HepG2 (cell line): ENCODE measurements around the gene TGM1. TPM values are rescaled to one million over a fixed set of nuclear protein-coding genes. Genes with fewer than 3 reads are reported as not detected.

ENCODE experiments used
- ATAC-seq: fragments of 200-7000 bp; cut with Tn5 transposase; 3 replicates; pipeline ENCODE4 v1.9.1; 2020; ENCODE audit warnings: mild to moderate bottlenecking, moderate library complexity
- BruUV-seq: library from RNA; stranded (reverse); fragments of 400-500 nt; replicated peaks from 2 replicates; lab custom pipeline; 2021; lab: Mats Ljungman, UMichigan
- CTCF ChIA-PET: fragments of 300-600 bp; formaldehyde crosslinking; extraction: SDS; loops from one replicate; lab custom pipeline; 2021; ENCODE audit warnings: low total read pairs, inconsistent platforms, low intra/inter-chr PET ratio; lab: Yijun Ruan, JAX
- POLR2A ChIA-PET: fragments of 350-600 bp; sonication (Branson Sonifier 250); formaldehyde crosslinking; loops from one replicate; lab custom pipeline; 2020; ENCODE audit warnings: antibody characterized with exemption, inconsistent platforms; lab: Yijun Ruan, JAX
- DNase-seq: peaks from one replicate; pipeline ENCODE4 v3.0.0-alpha.2; 2015; ENCODE audit warnings: low spot score
- FAIRE-seq: peaks from 3 replicates; lab custom pipeline; 2011; peaks lifted over from hg19 to GRCh38; lab: Jason Lieb, UNC
- H2AFZ ChIP-seq: one replicate; pipeline ENCODE4 v1.6.1; 2011; ENCODE audit warnings: low read length, inconsistent platforms
- H3K27ac ChIP-seq: fragments of 300-600 bp; 3 replicates; pipeline ENCODE4 v1.8.0; 2011; ENCODE audit warnings: mixed run types, mild to moderate bottlenecking, mixed read lengths, low read length, inconsistent platforms; ENCODE audit not compliant: insufficient read depth; ENCODE audit errors: extremely low read length
- H3K27me3 ChIP-seq, 2 experiments: fragments of 200-600 bp in 1 of 2; 2 replicates in 1 of 2; 3 replicates in 1 of 2; pipeline versions ENCODE4 v1.6.0 to v1.8.0; 2011; ENCODE audit warnings: low read length in 2 of 2, mild to moderate bottlenecking in 2 of 2, moderate library complexity in 2 of 2, inconsistent platforms in 1 of 2; ENCODE audit not compliant: insufficient read depth in 2 of 2, control insufficient read depth in 1 of 2
- H3K36me3 ChIP-seq, 2 experiments: fragments of 200-600 bp in 1 of 2; replicated peaks in 1 of 2; 2 replicates in 1 of 2; 3 replicates in 1 of 2; pipeline versions ENCODE4 v1.5.1 to v1.8.0; 2011; ENCODE audit warnings: low read length in 2 of 2, inconsistent platforms in 1 of 2; ENCODE audit not compliant: insufficient read depth in 2 of 2, control insufficient read depth in 1 of 2
- H3K4me1 ChIP-seq: 2 replicates; pipeline ENCODE4 v1.5.1; 2012; ENCODE audit warnings: low read length, inconsistent platforms; ENCODE audit not compliant: insufficient read depth
- H3K4me2 ChIP-seq: 2 replicates; pipeline ENCODE4 v1.6.0; 2011; ENCODE audit warnings: low read depth, low read length, inconsistent platforms
- H3K4me3 ChIP-seq, 3 experiments: fragments of 200-600 bp in 1 of 3; sonication (generic), shearing (Covaris generic) in 1 of 3; replicated peaks in 1 of 3; 2 replicates each; pipeline ENCODE4 v1.5.1; 2011 to 2016; ENCODE audit warnings: low read length in 3 of 3, inconsistent platforms in 2 of 3, low read depth in 2 of 3, mild to moderate bottlenecking in 2 of 3, control low read depth in 1 of 3, mixed read lengths in 1 of 3; ENCODE audit not compliant: insufficient read depth in 1 of 3
- H3K79me2 ChIP-seq: one replicate; pipeline ENCODE4 v1.6.1; 2011; ENCODE audit warnings: low read length, inconsistent platforms; ENCODE audit not compliant: insufficient read depth
- H3K9ac ChIP-seq: 2 replicates; pipeline ENCODE4 v1.6.0; 2011; ENCODE audit warnings: mild to moderate bottlenecking, low read depth, low read length, inconsistent platforms; ENCODE audit not compliant: insufficient read depth
- H3K9me3 ChIP-seq: 2 replicates; pipeline ENCODE4 v1.5.1; 2012; ENCODE audit warnings: mild to moderate bottlenecking, low read length
- H4K20me1 ChIP-seq: 2 replicates; pipeline ENCODE4 v1.6.0; 2011; ENCODE audit warnings: inconsistent platforms, mild to moderate bottlenecking, low read length, moderate library complexity; ENCODE audit not compliant: insufficient read depth
- AGO2 ChIP-seq: fragments of 200-400 bp; formaldehyde crosslinking; optimal IDR thresholded peaks from 2 replicates; pipeline ENCODE3; 2017; ENCODE audit warnings: mild to moderate bottlenecking, low read depth, low read length, moderate library complexity
- ASH2L ChIP-seq: fragments of 300-600, 200-600 bp; sonication (generic); IDR thresholded peaks from 2 replicates; pipeline ENCODE4 v1.7.0; 2017; ENCODE audit warnings: low read depth, mild to moderate bottlenecking, moderate library complexity, mixed read lengths, low read length; ENCODE audit not compliant: insufficient read length
- MAFF ChIP-seq: IDR thresholded peaks from 2 replicates; pipeline ENCODE4 v1.6.1; 2011; ENCODE audit warnings: low read depth, low read length, improper control_type of control experiment
- MAFK ChIP-seq, 2 experiments: IDR thresholded peaks in 1 of 2; conservative IDR thresholded peaks in 1 of 2; 2 replicates each; pipeline ENCODE4 v1.6.1; 2011; ENCODE audit warnings: improper control_type of control experiment in 2 of 2, low read length in 2 of 2
- SOX6 ChIP-seq, 2 experiments: fragments of 450-650 bp in 1 of 2; sonication (generic) in 1 of 2; formaldehyde crosslinking in 1 of 2; IDR thresholded peaks; 2 replicates each; pipeline versions ENCODE4 v1.4.0 to v1.6.1; 2017 to 2020; ENCODE audit warnings: antibody characterized with exemption in 1 of 2, mild to moderate bottlenecking in 1 of 2, missing genetic modification reagents in 1 of 2
- ZBTB8A ChIP-seq: sonication (generic); formaldehyde crosslinking; IDR thresholded peaks from 2 replicates; pipeline ENCODE4 v1.4.0; 2020; ENCODE audit warnings: mild to moderate bottlenecking, low read depth, missing genetic modification reagents, borderline replicate concordance
- WGBS: methylation state at CpG from one replicate; pipeline ENCODE4 v1.1.6; 2017; ENCODE audit warnings: low lambda C conversion rate; 5-methylcytosine and 5-hydroxymethylcytosine counted together
- in situ Hi-C: cut with HindIII; loops from 2 replicates; pipeline ENCODE4 v1.10.0; 2017; ENCODE audit warnings: low pct_unique_long_range_greater_than_20kb; ENCODE audit not compliant: extremely low pct_ligation_motif_present
- intact Hi-C: fragments of 100-400 bp; cut with micrococcal nuclease; formaldehyde crosslinking; loops from one replicate; pipeline ENCODE4 v1.10.0; 2022; ENCODE audit not compliant: unreplicated experiment
- polyA plus RNA-seq, 8 experiments: library from polyadenylated mRNA; depleted of rRNA in 3 of 8; stranded (reverse) in 7 of 8; unstranded in 1 of 8; fragments of >200 nt; fragmentation: Illumina TruSeq in 4 of 8; extraction: Trizol in 4 of 8; gene quantifications; 2 replicates each; pipeline versions ENCODE4 v1.2.1 to v1.2.3, GENCODE V29; 2011 to 2016; ENCODE audit warnings: low read depth in 4 of 8, missing spikeins in 1 of 8, mixed read lengths in 1 of 8; ENCODE audit not compliant: insufficient read depth in 1 of 8
- total RNA-seq, 5 experiments: library from RNA; depleted of rRNA; stranded (reverse); fragments of >200 nt; fragmentation: Illumina TruSeq; extraction: Trizol; gene quantifications; 2 replicates each; pipeline ENCODE4 v1.2.3, GENCODE V29; 2016; ENCODE audit warnings: low read depth in 1 of 5

TGM1 gene
- total and polyA plus RNA-seq, 2 of the 13 experiments (the other 11 are each of a cell fraction or from before 2014, with no cell fraction given): 3.2 to 10.6 TPM

DNA sequence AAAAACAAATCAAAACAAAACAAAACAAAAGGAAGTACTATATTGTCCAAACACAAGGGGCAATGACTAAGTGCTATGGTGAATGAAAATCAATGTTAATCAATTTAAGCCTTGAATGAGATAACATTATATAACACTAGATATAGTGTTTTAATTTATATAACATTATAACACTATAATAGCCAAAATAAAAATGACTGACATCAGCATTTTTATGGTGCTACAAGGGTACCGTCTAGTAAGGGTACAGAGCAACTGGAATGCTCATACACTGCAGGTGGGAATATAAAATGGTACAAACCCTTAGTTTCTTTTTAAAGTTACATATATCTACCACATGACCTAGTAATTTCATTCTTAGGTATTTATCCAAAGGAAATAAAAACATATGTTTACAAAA, 36.5 kb downstream of the TGM1 start:
- no peak for ATAC-seq
- no peak for FAIRE-seq
- H3K36me3 ChIP-seq: peaks cover 1 to 17% of the 10 kb centered on the region in 2 experiments; a peak in 2 of 5 replicates
- no peak for DNase-seq
- WGBS: 94% methylated on average over 1 of the region's 1 CpG
- peaks cover 73% of the 10 kb centered on the region for H3K79me2 ChIP-seq
- TF ChIP-seq MAFK (conservative IDR thresholded peaks at IDR 0.05 in 1 of 2, IDR thresholded peaks at IDR 0.05 in 1 of 2; ENCODE audit: low read length in 2 of 2): peak; percentile 99 to 100
- TF ChIP-seq ASH2L: no peak
- TF ChIP-seq MAFF: peak; percentile 98
- no peak for TF ChIP-seq ZBTB8A (CRISPR knock-in tag)
- TF ChIP-seq AGO2: peak; percentile 29
- intact Hi-C loops (no loop called here), in situ Hi-C loops (no loop called here)
- H3K27me3 ChIP-seq: peaks cover 0 to 1% of the 10 kb centered on the region in 2 experiments; a peak in 1 of 5 replicates
- no peak overlapping the region for H3K27ac ChIP-seq
- no peak overlapping the region for H2AFZ ChIP-seq
- no peak overlapping the region for H3K4me3 ChIP-seq
- H3K4me1 ChIP-seq: peaks cover 31% of the 10 kb centered on the region
- BruUV-seq: no TSS peak
- H3K9ac ChIP-seq: no peak overlapping the region
- no peak overlapping the region for H3K4me2 ChIP-seq
- POLR2A ChIA-PET: interaction anchor here (1.5 to 1.8 kb wide), 2 partner anchors 16 to 132 kb away, joined by 6 to 10 read pairs; partner anchors contain the start of genes PCK2 and TINF2
- no peaks in the 10 kb centered on the region for H3K9me3 ChIP-seq
- peaks cover 1% of the 10 kb centered on the region; the same call in 1 of the 2 replicates for H4K20me1 ChIP-seq
- CTCF ChIA-PET: no interaction called here

- Histone ChIP-seq H3K36me3 (peaks cover 1 to 16% of the 10 kb centered on the region in 2 experiments; a peak in 2 of 5 replicates), H3K9ac (no peak overlapping the region), H3K27ac (no peak overlapping the region)
- in situ Hi-C loops (no loop called here), intact Hi-C loops (no loop called here)
- CTCF ChIA-PET: no interaction called here
- no peak for FAIRE-seq
- WGBS: 96% methylated on average over 7 of the region's 7 CpGs
- DNase-seq: no peak
- no peak for TF ChIP-seq SOX6 (IDR thresholded peaks at IDR 0.05)
- TF ChIP-seq SOX6 (CRISPR knock-in tag; IDR thresholded peaks at IDR 0.05): no peak
- TF ChIP-seq, all 625 proteins: peak for 0
- Histone ChIP-seq H3K4me2 (no peak overlapping the region), H3K9me3 (no peaks in the 10 kb centered on the region), H4K20me1 (no peaks in the 10 kb centered on the region), H3K4me1 (peaks cover 18% of the 10 kb centered on the region), H3K27me3 (no peaks in the 10 kb centered on the region), H3K4me3 (no peak overlapping the region), H3K79me2 (peaks cover 74% of the 10 kb centered on the region), H2AFZ (no peak overlapping the region)
- no peak for ATAC-seq
- POLR2A ChIA-PET: interaction anchor here (1.1 to 4.4 kb wide), 7 partner anchors 9 to 130 kb away, joined by 3 to 21 read pairs (median 6); partner anchors contain the start of genes CHMP4A, IPO4, MDP1 and PCK2
- no TSS peak for BruUV-seq
Observed at GRCh38 chr14:24224618-24225071, 38.3 kb downstream of the TGM1 start.
